ENCODE data around the gene CNPY1. TPM values are rescaled to one million over a fixed set of nuclear protein-coding genes. Genes with fewer than 3 reads are reported as not detected.

The CNPY1 gene
- total RNA-seq, 2 donors from 2014 or later, result not detected

DNA sequence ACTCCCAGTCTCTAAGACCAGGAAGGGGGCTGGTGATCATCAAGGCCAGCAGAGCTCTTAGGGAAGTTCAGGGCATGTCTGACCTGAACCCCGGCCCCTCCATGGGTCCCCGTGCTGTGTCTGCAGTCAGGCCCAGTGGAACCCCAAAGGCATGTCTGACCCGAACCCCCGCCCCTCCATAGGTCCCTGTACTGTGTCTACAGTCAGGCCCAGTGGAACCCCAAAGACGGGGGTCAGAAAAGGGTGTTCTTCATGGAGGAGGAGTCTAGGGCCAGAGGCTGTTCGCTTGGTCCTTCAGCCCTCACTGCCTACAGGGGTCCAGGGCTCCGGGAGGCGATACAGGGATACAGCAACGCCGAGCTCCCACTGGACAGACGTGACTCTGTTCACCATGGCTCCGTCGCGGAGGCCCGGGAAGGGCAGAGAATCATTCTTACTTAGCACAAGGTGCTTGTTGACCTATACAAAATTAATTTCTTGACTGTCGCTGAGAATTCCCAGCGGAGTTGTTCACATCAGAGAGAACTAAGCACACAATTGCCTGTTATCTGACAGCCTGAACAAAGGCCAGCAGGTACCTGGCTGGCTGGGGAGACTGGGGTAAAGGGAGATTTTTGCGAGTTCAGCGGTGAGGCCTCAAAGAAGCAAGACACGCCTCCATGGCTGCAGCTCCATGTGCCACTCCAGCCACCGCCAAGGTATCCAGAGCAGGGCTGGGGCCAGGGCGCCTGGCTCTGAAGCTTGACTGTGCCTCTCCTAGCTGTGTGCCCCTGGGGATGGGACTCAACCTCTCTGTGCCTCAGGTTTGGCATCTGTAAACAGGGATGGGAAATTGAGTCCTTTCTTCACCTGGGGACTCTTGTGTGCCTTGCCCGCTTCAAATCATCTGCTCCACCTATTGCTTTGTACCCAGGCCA is 61.6 kb downstream of the CNPY1 start:
- DNase-seq (no peak), ATAC-seq (no peak)
- intact Hi-C loops (cut with DNase I, micrococcal nuclease), result no loop called here

DNA sequence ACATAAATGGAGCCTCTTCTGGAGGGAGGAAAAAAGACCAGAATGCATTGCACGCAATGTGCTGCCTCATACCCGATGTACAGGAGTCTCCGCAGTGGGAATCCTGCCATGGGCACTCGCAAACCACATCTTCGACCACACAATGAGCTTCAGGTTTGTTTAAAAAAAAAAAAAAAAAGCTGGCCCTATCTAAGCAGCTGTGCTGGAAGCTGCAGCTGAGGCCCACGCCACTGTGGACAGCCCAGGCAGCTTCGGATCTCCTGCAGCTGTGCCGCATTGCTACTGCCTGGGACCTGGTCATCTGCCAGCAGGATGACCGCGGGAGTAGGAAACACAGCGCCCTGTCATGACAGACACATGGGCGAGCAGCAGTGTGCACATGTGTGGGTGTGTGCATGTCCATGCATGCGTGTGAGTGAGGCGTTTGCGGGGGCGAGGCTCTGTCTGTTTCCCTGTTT is 62.5 kb downstream of the CNPY1 start:
- intact Hi-C loops (cut with DNase I, micrococcal nuclease), result no loop called here
- ATAC-seq (no peak), DNase-seq (no peak)

GRCh38 chr7:155483245-155483644 is 63.1 kb downstream of the CNPY1 start:
- intact Hi-C loops (cut with DNase I, micrococcal nuclease), result no loop called here

DNA sequence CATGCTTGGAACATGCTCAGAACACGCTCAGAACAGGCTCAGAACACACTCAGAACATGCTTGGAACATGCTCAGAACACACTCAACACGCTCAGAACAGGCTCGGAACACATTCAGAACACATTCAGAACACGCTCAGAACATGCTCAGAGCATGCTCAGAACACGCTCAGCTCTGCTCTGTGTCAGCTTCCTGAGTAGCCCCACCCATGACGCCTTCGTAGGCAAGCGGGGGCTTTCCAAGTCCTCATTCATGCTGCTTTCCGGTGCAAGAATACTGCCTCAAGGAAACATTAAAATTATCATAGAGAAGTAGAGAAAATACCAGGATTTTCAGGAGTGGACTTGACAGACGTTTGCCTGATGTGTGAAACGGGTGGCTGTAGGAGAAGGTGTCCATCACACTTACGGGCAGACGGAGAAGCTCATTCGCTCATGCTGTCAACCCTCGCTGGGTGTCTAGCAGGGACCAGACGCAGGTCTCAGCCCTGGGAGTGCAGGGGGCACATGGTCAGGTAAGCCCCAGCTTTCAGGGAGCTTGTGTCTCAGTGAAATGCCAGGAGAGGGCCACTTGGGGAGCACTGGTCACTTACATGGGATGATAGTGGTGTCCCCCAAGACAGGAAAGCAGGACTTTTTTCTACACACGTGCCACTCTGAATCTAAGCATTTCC is 63.7 kb downstream of the CNPY1 start:
- intact Hi-C loops (cut with DNase I, micrococcal nuclease), result no loop called here
- no peak for ATAC-seq
- no peak for DNase-seq

More at GRCh38 chr7:155483245-155483644, 63.1 kb downstream of the CNPY1 start:
- ATAC-seq (no peak), DNase-seq (no peak)

DNA sequence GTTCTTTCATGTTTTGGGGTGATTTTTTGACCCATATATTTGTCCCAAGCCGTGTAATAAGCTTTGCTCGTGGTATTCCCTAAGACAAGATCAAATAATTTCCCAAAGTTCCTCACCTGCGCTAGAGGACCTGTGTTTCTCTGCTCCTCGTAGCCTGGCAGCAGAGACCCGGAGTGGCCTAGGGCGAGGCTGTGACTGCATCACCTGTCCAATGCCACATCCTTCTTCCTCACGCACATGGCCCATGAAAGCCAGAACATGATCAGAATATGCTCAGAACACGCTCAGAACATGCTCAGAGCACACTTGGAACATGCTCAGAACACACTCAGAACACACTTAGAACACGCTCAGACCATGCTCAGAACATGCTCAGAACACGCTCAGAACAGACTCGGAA is 64.6 kb downstream of the CNPY1 start:
- no peak for DNase-seq
- intact Hi-C loops (cut with DNase I, micrococcal nuclease), result no loop called here
- no peak for ATAC-seq

GRCh38 chr7:155477476-155477875 is 68.9 kb downstream of the CNPY1 start:
- DNase-seq, result no peak
- no peak for ATAC-seq
- intact Hi-C loops (cut with DNase I, micrococcal nuclease), result no loop called here

- ATAC-seq, result no peak
- DNase-seq, result no peak
- intact Hi-C loops (cut with DNase I, micrococcal nuclease), result no loop called here
These were observed 74.6 kb downstream of the CNPY1 start for GRCh38 chr7:155471718-155472117.

DNA sequence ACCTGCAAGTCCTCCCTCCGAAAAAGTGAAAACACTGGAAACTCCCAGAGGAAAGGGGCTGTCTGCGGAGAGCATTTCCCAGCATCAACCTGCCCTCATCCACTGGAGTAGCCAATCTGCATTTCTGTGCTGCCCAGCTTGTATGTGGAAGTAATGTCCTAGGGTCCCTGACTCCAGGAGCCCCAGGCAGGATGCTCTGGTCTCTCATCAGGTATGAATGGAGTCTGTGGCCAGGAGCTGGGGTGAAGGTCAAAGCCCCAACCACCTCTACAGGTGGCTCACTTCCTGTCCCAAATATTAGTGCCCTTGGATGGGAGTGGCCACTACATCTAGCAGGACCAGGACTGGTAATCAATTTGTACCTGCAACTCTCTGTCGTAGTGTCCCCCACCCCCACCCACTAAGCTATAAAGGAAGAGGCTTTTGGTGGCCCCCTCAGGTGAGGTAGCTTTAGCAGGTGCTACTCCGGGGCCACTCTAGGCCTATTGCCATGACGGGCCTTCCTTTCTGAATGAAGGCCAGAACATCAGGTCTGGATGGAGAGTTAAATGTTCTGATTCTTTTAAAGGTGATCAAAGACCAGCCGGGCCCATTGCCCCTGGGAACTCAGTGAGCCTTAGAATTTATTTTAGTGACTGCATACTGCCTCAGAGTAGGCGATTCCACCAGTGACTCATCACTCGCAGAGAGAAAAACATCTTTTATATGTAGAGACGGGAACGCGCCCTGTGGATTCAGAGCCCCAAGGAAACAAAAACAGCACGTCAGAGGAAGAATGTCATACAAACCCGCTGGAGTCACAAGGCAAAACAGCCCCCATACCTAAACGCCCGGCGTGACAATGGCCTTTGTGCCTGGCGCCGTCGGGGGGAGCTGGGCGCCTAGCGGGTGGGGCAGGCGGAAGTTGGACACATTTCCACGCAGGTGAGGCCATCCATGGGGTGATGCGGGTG is 75.4 kb downstream of the CNPY1 start:
- no peak for DNase-seq
- ATAC-seq, result no peak
- intact Hi-C loops (cut with DNase I, micrococcal nuclease), result no loop called here

DNA sequence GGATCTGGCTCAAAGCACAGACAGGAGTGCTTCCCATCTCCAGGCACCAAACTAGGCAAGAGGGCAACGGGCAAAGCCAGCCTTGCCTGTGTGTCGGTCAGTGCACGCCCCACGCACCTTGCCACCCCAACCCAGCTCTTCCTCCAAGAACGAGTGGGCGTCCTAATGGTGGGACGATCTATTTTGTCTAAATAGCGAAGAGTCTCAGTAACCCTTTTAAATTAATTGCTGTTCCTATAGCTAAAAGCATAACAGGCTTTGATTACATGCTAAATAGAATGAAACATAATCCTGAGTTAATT is 76.2 kb downstream of the CNPY1 start:
- ATAC-seq (no peak), DNase-seq (no peak)
- intact Hi-C loops (cut with DNase I, micrococcal nuclease), result no loop called here

- no peak for ATAC-seq
- no peak for DNase-seq
- intact Hi-C loops (cut with DNase I, micrococcal nuclease), result loop anchor here in 1 of 2 donors (10.0 kb wide), 1 partner anchor 205 kb away; no protein-coding TSS in a partner anchor
These were observed 76.8 kb downstream of the CNPY1 start for GRCh38 chr7:155469311-155470185.

GRCh38 chr7:155468785-155469148 is 77.6 kb downstream of the CNPY1 start:
- intact Hi-C loops (cut with DNase I, micrococcal nuclease), result loop anchor here in 1 of 2 donors (10.0 kb wide), 1 partner anchor 206 kb away; no protein-coding TSS in a partner anchor
- no peak for DNase-seq
- ATAC-seq, result no peak

- intact Hi-C loops (cut with DNase I, micrococcal nuclease), result loop anchor here in 1 of 2 donors (10.0 kb wide), 1 partner anchor 207 kb away; no protein-coding TSS in a partner anchor
- ATAC-seq, result no peak
- DNase-seq, result no peak
These were observed 78.2 kb downstream of the CNPY1 start for GRCh38 chr7:155467846-155468784.

GRCh38 chr7:155466814-155467733 is 79.3 kb downstream of the CNPY1 start:
- DNase-seq (no peak), ATAC-seq (peak; percentile 45)
- intact Hi-C loops (cut with DNase I, micrococcal nuclease), result loop anchor here in 1 of 2 donors (10.0 kb wide), 1 partner anchor 208 kb away; no protein-coding TSS in a partner anchor

DNA sequence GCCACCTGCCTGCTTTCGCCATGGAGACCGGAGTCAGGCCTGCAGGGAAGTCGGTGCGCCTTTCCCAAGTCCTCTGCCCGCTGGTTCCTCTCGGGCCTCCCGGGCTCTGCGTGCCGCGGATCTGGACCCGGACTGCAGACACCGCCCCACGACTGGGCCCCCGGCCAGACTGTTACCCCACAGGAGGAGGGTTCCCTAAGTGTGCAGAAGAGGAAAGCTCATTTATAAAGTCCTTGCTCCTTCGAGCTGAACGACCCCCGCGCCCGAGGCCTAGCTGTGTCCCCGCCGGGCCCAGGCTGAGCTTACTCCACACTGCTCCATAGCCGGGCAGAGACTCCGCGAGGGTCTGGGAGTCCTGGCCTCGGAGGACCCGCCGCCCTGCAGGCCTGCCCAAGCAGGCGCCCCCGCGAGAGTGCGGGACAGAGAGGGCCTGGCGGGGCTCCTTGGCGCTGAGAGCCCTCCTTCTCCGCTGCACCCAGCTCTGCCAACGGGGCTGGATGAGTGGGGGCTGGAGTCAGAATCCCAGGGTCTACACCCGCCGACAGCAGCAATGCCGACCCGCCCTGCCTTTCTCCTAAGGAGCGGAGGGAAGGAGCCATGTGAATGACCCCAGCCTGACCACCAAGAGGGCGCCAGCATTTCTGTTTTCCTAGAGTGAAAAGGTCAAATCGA is 80.1 kb downstream of the CNPY1 start:
- DNase-seq, result no peak
- intact Hi-C loops (cut with DNase I, micrococcal nuclease), result loop anchor here in 1 of 2 donors (10.0 kb wide), 1 partner anchor 209 kb away; no protein-coding TSS in a partner anchor
- no peak for ATAC-seq

DNA sequence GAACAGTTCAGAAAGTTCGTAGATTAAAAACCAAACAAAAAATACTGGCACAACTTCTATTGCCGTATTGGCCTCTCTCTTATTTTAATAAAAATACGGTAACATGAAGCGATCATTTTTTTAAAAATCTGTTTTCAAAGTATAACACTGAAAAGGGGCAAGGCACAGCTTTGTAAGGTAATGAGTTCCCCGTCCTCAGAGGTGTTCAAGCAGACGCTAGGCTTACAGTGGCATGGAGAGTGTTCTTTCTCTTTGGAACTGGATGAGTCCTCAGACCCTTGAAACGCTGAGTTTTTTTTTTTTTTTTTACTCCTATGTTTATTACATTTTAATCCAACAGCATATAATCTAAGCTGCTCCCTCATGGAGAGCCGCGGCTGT is 80.6 kb downstream of the CNPY1 start:
- DNase-seq (no peak), ATAC-seq (no peak)
- intact Hi-C loops (cut with DNase I, micrococcal nuclease), result loop anchor here in 1 of 2 donors (10.0 kb wide), 1 partner anchor 209 kb away; no protein-coding TSS in a partner anchor
